ENCODE measurements around the gene CNTN4. TPM values are rescaled to one million over a fixed set of nuclear protein-coding genes. Genes with fewer than 3 reads are reported as not detected.

The CNTN4 gene
- total and polyA plus RNA-seq, 8 donors: 2.5 to 10.8 (median 5.1) TPM

DNA sequence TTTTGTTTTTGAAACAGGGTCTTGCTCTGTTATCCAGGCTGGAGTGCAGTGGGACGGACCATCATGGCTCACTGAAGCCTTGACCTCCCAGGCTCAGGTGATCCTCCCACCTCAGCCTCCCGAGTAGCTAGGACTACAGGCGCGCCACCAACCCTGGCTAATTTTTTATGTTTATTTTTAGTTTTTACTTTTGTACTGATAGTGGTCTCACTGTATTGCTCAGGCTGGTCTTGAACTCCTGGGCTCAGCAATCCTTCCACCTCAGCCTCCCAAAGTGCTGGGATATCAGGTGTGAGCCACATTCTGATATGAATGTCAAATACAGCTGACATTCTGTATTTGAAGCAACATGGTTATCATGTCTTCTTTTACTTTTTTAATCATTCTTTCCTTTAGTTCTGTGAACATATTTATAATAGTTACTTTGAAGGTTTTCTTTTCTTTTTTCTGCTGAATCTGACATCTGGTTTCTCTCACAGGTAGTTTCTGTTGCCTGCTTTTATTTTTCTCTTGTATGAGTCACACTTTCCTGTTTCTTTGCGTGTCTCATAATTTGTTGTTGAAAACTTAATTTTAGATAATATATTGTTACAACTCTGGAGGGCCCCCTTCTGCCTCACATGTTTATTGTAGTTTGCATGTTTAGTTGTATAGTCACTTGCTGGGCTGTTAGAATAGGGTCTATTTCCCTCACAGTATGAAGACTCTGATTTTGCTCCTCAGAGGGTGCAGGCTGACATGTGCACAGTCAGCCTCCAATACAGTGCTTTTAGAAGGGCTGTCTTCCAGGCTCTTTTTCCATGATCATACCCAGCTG is 8.4 kb upstream of the CNTN4 start:
- intact Hi-C loops (cut with DNase I): no loop called here
- WGBS, 2 donors: 70 to 81% methylated on average over 5 of the region's 5 CpGs
- no peak for TF ChIP-seq CTCF (IDR thresholded peaks at IDR 0.05)
- Histone ChIP-seq H3K9me3 (no peaks in the 10 kb centered on the region), H3K4me3 (no peak overlapping the region), H3K36me3 (no peaks in the 10 kb centered on the region), H3K4me1 (no peaks in the 10 kb centered on the region), H3K27ac (no peak overlapping the region), H3K27me3 (no peaks in the 10 kb centered on the region)
- FAIRE-seq (no peak), DNase-seq (no peak), ATAC-seq (no peak)

GRCh38 chr3:2092758-2093157 is 5.9 kb upstream of the CNTN4 start:
- 45 to 46% methylated on average over 4 of the region's 4 CpGs for WGBS, 2 donors
- Histone ChIP-seq H3K27me3 (no peaks in the 10 kb centered on the region), H3K4me1 (no peaks in the 10 kb centered on the region), H3K9me3 (no peaks in the 10 kb centered on the region), H3K27ac (no peak overlapping the region), H3K36me3 (no peaks in the 10 kb centered on the region), H3K4me3 (no peak overlapping the region)
- no peak for FAIRE-seq
- no peak for ATAC-seq
- intact Hi-C loops (cut with DNase I): no loop called here
- TF ChIP-seq CTCF (IDR thresholded peaks at IDR 0.05): no peak
- DNase-seq: no peak

DNA sequence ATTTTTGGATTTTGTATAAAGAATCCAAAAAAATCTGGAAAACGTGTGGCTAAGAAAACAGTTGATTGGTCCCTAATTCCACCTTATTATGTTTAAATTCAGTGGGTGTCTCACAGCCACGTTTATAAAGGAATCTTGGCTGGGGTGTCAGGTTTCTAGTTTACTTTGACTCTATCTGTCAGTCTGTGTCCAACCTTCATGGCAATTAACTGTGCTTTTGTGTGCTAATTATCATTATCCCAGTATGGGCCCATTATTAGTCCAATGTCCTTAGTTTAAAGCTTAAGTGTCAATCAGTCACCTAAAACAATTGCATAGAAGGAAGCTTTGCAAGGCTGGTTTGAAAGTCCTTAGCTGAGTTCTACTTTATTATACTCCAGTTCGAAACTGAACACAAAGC is 3.7 kb upstream of the CNTN4 start:
- TF ChIP-seq CTCF (IDR thresholded peaks at IDR 0.05): no peak
- H3K4me1 ChIP-seq: no peaks in the 10 kb centered on the region
- WGBS, 2 donors: 28 to 44% methylated on average over 3 of the region's 3 CpGs
- H3K27me3 ChIP-seq: no peaks in the 10 kb centered on the region
- FAIRE-seq (no peak), ATAC-seq (no peak), DNase-seq (no peak)
- no peaks in the 10 kb centered on the region for H3K9me3 ChIP-seq
- intact Hi-C loops (cut with DNase I): no loop called here
- H3K27ac ChIP-seq: no peak overlapping the region
- no peaks in the 10 kb centered on the region for H3K36me3 ChIP-seq
- no peak overlapping the region for H3K4me3 ChIP-seq

GRCh38 chr3:2096216-2096615 is 2.5 kb upstream of the CNTN4 start:
- intact Hi-C loops (cut with DNase I): no loop called here
- no peaks in the 10 kb centered on the region for H3K9me3 ChIP-seq
- DNase-seq (no peak), ATAC-seq (no peak), FAIRE-seq (no peak)
- no peak overlapping the region for H3K4me3 ChIP-seq
- no peaks in the 10 kb centered on the region for H3K36me3 ChIP-seq
- H3K27ac ChIP-seq: no peak overlapping the region
- TF ChIP-seq CTCF (IDR thresholded peaks at IDR 0.05): no peak
- H3K4me1 ChIP-seq: no peaks in the 10 kb centered on the region
- H3K27me3 ChIP-seq: no peaks in the 10 kb centered on the region
- 5 to 14% methylated on average over 7 of the region's 7 CpGs for WGBS, 2 donors

- intact Hi-C loops (cut with DNase I): no loop called here
- Histone ChIP-seq H3K27me3 (no peaks in the 10 kb centered on the region), H3K27ac (no peak overlapping the region), H3K36me3 (no peaks in the 10 kb centered on the region), H3K4me3 (peak overlapping the region; percentile 37 to 56 (median 54)), H3K9me3 (no peaks in the 10 kb centered on the region), H3K4me1 (no peaks in the 10 kb centered on the region)
- peak in 1 of 4 donors; percentile 2 for ATAC-seq
- WGBS, 2 donors: 2 to 4% methylated on average over 18 of the region's 18 CpGs
- no peak for TF ChIP-seq CTCF (IDR thresholded peaks at IDR 0.05)
- DNase-seq: peak in 1 of 6 donors; percentile 26
- no peak for FAIRE-seq
Observed at GRCh38 chr3:2097641-2098191, 950 bp upstream of the CNTN4 start.
